ENCODE measurements around the gene LRRC39. TPM values are rescaled to one million over a fixed set of nuclear protein-coding genes. Genes with fewer than 3 reads are reported as not detected.

Gene LRRC39
- total RNA-seq, 1 experiment from 2014 or later, result 0.42 TPM

DNA sequence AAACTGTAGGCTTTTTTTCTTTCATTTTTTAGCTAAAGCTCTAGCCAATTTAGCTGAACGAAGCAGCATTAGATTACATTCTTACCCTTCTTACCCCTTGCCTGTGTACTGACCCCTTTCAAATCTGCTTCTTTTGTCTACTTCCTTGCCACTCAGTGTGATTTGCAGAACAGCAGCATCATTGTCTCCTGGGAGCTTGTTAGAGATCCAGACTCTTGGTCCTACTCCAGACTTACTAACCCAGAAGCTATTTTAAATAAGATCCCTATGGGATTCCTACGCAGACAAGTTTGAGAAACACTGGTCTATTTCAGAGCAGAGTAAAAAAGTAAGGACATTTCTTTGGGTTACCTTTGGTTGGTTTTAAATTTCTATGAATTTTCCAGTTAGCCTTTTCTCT, 13.8 kb downstream of the LRRC39 start:
- no peak overlapping the region for H3K27ac Mint-ChIP-seq (ENCODE audit: unreplicated experiment)
- no peaks in the 10 kb centered on the region for H3K27me3 Mint-ChIP-seq (ENCODE audit: unreplicated experiment)
- H3K9me3 Mint-ChIP-seq (ENCODE audit: low read depth, unreplicated experiment), result peaks cover 2% of the 10 kb centered on the region
- no peaks in the 10 kb centered on the region for H3K4me1 Mint-ChIP-seq (ENCODE audit: low read depth, unreplicated experiment)
- no peaks in the 10 kb centered on the region for H3K36me3 Mint-ChIP-seq (ENCODE audit: insufficient read depth, unreplicated experiment)
- TF ChIP-seq CTCF (IDR thresholded peaks at IDR 0.05; ENCODE audit: unreplicated experiment), result no peak
- intact Hi-C loops (cut with micrococcal nuclease; ENCODE audit: unreplicated experiment), result no loop called here
- no peak for DNase-seq
- CTCF ChIA-PET, result no interaction called here
- BruUV-seq (replicated peaks), result no TSS peak
- H3K4me3 Mint-ChIP-seq (ENCODE audit: low read depth, unreplicated experiment), result no peak overlapping the region

GRCh38 chr1:100162881-100163280, 15.2 kb downstream of the LRRC39 start:
- Mint-ChIP-seq H3K27me3 (ENCODE audit: unreplicated experiment) (no peaks in the 10 kb centered on the region), H3K27ac (ENCODE audit: unreplicated experiment) (no peak overlapping the region), H3K9me3 (ENCODE audit: low read depth, unreplicated experiment) (peaks cover 2% of the 10 kb centered on the region), H3K4me3 (ENCODE audit: low read depth, unreplicated experiment) (no peak overlapping the region), H3K4me1 (ENCODE audit: low read depth, unreplicated experiment) (no peaks in the 10 kb centered on the region), H3K36me3 (ENCODE audit: insufficient read depth, unreplicated experiment) (no peaks in the 10 kb centered on the region)
- intact Hi-C loops (cut with micrococcal nuclease; ENCODE audit: unreplicated experiment), result no loop called here
- BruUV-seq (replicated peaks), result no TSS peak
- no peak for DNase-seq
- no peak for TF ChIP-seq CTCF (IDR thresholded peaks at IDR 0.05; ENCODE audit: unreplicated experiment)
- CTCF ChIA-PET, result interaction anchor here (0.7 kb wide), 1 partner anchor 422 kb away, joined by 3 read pairs; no protein-coding TSS in a partner anchor

GRCh38 chr1:100152271-100152670, 25.8 kb downstream of the LRRC39 start:
- H3K36me3 Mint-ChIP-seq (ENCODE audit: insufficient read depth, unreplicated experiment), result peaks cover 10% of the 10 kb centered on the region
- H3K9me3 Mint-ChIP-seq (ENCODE audit: low read depth, unreplicated experiment), result no peaks in the 10 kb centered on the region
- H3K27me3 Mint-ChIP-seq (ENCODE audit: unreplicated experiment), result no peaks in the 10 kb centered on the region
- TF ChIP-seq CTCF (IDR thresholded peaks at IDR 0.05; ENCODE audit: unreplicated experiment), result no peak
- no peak for DNase-seq
- BruUV-seq (replicated peaks), result no TSS peak
- H3K4me3 Mint-ChIP-seq (ENCODE audit: low read depth, unreplicated experiment), result no peak overlapping the region
- CTCF ChIA-PET, result no interaction called here
- H3K27ac Mint-ChIP-seq (ENCODE audit: unreplicated experiment), result no peak overlapping the region
- no peaks in the 10 kb centered on the region for H3K4me1 Mint-ChIP-seq (ENCODE audit: low read depth, unreplicated experiment)
- intact Hi-C loops (cut with micrococcal nuclease; ENCODE audit: unreplicated experiment), result no loop called here

DNA sequence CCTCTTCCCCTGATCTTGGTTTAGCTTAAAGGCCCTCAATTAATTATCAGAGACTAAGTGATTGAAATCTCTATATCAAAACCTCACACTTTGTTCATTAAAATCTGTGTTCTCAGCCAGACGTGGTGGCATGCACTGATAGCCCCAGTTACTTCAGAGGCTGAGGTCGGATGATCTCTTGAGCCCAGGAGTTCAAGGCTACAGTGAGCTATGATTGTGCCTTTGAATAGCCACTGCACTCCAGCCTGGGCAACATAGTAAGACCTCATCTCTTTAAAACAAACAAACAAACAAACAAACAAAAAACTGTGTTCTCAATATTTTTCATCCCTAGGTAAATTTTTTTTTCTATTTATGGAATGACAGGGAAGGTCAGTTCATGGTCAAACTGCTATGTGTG, 26.4 kb downstream of the LRRC39 start:
- no peak for TF ChIP-seq CTCF (IDR thresholded peaks at IDR 0.05; ENCODE audit: unreplicated experiment)
- intact Hi-C loops (cut with micrococcal nuclease; ENCODE audit: unreplicated experiment), result no loop called here
- no peak for DNase-seq
- Mint-ChIP-seq H3K9me3 (ENCODE audit: low read depth, unreplicated experiment) (no peaks in the 10 kb centered on the region), H3K36me3 (ENCODE audit: insufficient read depth, unreplicated experiment) (peaks cover 10% of the 10 kb centered on the region), H3K27ac (ENCODE audit: unreplicated experiment) (no peak overlapping the region), H3K4me3 (ENCODE audit: low read depth, unreplicated experiment) (no peak overlapping the region), H3K27me3 (ENCODE audit: unreplicated experiment) (no peaks in the 10 kb centered on the region), H3K4me1 (ENCODE audit: low read depth, unreplicated experiment) (no peaks in the 10 kb centered on the region)
- CTCF ChIA-PET, result no interaction called here
- no TSS peak for BruUV-seq (replicated peaks)
